Measurements from ENCODE around the gene NAA10.
"Not testable (repeated sequence)": the region's sequence is repeated elsewhere in the genome, so short reads cannot be mapped to it uniquely, and the experiment has no call there.

The NAA10 gene

DNA sequence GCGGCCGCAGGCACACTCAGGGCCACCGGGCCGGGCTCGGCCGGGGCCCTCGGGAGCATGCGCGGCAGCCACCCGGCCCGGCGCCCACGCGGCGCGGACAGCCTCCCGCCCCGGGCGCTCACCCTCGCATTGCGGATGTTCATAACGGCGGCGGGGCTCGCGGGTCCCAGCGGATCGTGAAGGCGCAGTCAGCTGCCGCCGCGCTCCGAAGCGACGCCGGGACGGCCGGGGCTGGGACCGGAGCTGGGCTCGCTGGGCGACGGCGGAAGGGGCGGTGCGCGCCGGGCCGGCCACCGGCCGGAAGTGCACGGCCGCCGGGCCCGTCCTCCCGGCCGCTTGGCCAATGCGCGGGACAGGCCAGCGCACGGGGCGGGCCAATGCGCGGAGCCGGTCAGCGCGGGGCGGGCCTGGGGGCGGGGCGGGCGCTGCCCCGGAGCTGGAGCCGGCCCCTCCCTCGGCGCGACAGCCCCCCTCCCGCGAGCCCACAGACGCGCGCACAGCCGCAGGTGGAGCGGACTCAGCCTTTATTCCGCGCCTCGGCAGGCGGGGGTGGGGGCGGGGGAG lies at the start of gene NAA10:
Gene NAA10, minus strand, starts transcription at position 276 of the 564 bp plus-strand sequence. Its CDS starts 133 bp downstream, at position 143.
- peak; percentile 56 for DNase-seq (ENCODE audit: low read depth)

DNA sequence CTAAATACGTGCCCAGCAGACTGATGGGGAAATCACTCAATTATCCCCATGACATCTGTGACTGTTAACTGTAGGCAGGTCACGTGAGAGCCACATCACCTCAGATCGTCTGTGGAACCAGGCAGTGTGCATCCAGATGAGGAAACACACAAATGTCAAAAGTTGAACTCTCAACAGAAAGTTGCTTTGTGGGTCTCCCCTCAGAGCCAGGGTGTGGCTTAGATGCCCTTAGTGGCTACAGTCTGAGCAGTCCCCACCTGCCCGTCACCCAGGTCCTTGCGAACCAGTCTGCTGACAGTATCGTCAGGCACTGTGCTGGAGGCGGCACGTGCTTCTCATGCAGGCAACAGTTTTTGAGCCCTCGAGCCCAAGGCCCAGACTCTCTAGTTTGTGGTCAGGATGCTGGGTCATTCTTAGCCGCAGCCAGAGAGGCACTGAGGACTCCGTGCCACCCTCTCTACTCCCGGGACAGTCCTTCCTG lies 48.5 kb upstream of the NAA10 start:
- no peak for DNase-seq (ENCODE audit: low read depth)

DNA sequence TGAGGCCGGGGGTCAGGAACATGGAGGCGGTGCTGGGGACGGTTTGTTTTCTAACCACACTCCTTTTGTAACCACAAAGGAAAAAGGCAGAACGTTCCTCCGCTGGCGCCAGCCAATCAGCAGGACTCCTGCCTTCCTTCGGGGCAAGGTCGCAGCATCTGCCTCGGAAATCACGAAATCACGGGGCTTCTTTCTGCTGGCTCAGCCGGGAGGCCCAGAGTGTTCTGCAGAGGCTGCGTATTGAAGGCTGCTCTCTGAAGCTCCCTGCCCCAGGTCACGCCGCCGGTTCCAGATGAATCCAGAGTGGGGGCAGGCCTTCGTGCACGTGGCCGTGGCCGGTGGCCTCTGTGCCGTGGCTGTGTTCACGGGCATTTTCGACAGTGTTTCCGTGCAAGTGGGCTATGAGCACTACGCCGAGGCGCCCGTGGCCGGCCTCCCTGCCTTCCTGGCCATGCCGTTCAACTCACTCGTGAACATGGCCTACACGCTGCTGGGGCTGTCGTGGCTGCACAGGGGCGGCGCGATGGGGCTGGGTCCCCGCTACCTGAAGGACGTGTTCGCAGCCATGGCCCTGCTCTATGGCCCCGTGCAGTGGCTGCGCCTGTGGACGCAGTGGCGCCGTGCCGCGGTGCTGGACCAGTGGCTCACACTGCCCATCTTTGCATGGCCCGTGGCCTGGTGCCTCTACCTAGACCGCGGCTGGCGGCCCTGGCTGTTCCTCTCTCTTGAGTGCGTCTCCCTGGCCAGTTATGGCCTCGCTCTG lies 47.1 kb upstream of the NAA10 start:
- DNase-seq (ENCODE audit: low read depth), result peak; percentile 74

DNA sequence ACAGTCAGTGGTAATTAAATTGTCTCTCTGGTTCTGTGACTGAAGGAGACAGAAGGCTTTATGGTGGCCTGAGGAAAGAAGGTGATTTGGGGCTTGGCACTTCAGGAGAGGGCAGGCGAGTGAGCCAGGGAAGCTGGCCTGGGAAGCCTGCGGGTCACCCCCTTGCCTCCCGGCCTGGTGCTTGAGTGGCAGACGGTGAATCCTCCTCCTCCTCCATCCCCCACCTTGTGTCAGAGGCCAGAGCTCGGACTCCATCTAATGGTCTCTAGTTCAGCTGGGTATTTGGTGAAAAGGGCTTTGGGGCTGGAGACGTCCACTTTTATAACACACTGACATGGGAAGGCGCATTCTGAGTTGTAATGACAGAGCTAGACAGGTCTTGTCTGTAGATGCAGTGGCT lies 46.4 kb upstream of the NAA10 start:
- DNase-seq (ENCODE audit: low read depth), result no peak

DNA sequence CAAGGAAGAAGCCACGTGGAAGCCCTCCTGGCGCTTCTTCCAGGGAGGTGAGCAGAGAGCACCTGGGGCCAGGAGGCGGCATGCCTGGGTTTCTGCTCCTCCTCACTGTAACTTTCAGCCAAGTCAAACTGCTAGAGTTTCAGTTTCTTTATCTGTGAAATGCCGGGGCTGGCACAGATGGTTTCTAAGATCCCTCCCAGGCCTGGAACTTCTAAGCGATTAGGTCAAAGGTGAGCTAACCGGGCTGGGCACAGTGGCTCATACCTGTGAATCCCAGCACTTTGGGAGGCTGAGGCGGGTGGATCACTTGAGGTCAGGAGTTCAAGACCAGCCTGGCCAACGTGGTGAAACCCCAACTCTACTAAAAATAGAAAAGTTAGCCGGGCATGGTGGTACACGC lies 45.6 kb upstream of the NAA10 start:
- not testable (repeated sequence) for DNase-seq (ENCODE audit: low read depth)

DNA sequence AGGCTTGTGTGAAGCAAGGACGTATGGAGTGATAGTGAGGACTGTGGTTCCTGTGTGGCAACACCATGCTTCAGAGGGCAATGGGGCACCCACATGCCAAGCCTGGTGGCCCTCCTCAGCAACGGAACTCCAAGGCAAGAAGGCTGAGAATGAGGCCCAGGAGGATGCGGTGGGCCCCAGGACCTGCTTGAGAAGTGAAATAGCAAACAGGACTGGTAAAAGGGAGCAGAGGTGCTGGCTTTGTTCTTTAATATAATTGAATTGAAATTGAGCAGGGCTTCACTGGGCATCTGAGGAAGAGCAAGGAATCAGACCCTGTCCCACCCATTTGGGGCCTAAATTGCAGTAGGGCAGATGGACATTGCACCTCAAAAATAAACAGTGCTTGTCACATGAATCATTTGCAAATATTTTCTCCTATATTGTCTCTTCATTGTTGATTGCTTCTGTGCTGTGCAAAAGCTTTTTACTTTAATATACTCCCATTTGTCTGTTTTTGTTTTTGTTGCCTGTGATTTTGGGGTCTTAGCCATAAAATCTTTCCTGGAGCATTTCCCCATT lies 40.0 kb upstream of the NAA10 start:
- no peak for DNase-seq (ENCODE audit: low read depth)

DNA sequence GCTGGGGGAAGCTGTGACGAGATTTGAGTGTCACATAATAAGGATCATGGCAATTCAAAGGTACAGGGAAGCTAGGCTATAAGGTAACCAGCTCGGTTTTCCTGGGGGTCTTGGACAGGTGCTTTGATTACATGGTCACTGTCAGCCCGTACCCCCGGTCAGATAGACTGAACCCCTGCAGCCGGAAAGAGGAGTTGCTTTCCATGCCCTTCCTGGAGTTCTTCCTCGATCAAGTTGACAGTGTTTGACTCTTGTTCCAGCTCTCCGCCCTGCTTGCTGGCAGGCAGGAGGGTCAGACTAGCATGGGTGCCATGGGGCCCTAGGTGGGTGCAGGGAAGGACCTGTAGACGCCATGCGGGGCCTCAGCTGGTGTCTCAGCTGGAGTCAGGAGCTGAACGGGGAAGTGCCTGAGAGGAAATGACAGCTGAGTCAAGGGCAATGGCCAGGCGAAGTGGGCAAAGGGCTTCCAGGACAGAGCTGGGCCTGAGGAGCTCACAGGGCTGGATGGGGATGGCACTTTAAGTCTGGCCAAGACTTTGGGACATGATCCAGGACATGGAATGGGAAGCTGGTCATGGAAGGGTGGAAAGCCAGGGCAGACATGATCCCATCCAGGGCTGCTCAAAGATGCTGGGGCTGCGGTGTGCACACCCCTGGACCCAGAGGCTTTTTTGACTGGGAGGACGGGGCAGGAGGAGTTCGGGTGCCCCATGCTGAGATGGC lies 39.3 kb upstream of the NAA10 start:
- no peak for DNase-seq (ENCODE audit: low read depth)

DNA sequence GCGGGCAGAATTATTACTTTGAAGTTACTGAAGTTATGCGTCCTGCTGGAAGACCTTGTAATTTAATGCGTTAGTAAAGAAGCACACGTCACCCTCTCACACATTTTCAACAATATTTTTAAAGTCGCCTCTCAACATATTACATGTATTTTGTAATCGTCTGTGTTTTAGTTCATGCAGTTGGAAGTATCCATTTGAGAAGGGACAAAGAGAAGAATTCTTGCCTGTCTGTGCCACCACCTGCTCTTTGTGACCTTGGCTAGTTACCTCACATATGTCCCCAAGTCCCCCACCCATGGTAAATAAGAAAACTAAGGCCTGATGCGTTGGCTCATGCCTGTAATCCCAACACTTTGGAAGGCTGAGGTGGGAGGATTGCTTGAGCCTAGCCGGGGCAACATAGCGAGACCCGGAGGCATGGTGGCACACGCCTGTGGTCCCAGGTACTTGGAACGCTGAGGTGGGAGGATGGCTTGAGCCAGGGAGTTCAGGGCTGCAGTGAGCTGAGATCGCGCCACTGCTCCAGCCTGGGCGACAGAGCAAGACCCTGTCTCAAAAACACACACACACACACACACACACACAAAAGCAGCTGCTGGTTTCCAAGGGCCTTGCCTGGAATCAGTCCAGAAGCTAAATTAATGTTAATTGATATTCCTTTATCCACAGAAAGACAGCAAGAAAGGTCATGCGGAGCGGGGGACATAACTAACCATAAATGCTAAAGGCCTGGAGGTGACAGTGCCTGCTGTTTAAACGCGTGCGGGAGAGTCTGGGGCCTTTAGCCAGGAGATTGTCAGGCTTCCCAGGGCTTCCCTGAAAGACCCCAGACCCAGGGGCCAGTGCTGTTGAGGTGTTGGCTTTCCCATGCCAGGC lies 38.5 kb upstream of the NAA10 start:
- DNase-seq (ENCODE audit: low read depth), result no peak

DNA sequence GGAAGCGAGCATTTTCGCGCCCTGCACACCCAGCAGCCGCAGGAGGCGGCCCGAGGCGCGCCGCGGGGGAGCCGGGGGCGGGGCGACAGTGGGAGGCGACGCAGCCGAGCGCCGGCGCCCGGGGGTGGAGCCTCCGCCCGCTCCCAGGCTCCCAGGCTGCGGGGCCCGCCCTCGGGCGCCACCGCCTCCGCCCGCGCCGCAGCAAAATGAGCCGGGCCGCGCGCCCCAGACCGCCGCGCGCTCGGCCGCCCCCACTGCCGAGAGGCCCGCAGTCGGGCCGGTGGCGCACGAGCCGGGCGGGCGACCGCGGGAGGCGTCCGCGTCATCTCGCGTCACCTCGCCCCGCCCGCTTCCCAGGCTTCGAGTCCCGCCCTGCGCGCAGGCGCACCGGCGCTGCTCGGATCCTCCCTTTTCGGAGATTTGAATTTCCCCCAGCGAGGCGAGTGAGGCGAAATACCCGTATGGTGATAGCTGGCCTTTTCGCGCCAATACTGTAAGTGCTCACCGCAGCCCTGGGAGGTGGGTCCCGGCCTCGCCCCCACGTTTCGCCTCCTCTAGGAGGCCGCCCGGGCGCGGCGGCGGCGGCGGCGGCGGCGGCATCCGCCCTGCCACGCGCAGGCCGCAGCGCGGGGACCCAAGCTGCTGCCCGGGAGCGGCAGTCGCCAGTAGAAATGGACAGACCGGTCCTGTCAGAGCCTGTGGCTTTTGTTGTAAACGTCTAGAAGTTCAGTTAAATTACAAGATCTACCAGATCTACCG lies 37.7 kb upstream of the NAA10 start, which contains the start of gene TMEM187:
Gene TMEM187, plus strand, starts transcription at position 387 of the 759 bp plus-strand sequence. CDS start 9,309 bp downstream, outside the sequence.
- DNase-seq (ENCODE audit: low read depth), result peak; percentile 82

DNA sequence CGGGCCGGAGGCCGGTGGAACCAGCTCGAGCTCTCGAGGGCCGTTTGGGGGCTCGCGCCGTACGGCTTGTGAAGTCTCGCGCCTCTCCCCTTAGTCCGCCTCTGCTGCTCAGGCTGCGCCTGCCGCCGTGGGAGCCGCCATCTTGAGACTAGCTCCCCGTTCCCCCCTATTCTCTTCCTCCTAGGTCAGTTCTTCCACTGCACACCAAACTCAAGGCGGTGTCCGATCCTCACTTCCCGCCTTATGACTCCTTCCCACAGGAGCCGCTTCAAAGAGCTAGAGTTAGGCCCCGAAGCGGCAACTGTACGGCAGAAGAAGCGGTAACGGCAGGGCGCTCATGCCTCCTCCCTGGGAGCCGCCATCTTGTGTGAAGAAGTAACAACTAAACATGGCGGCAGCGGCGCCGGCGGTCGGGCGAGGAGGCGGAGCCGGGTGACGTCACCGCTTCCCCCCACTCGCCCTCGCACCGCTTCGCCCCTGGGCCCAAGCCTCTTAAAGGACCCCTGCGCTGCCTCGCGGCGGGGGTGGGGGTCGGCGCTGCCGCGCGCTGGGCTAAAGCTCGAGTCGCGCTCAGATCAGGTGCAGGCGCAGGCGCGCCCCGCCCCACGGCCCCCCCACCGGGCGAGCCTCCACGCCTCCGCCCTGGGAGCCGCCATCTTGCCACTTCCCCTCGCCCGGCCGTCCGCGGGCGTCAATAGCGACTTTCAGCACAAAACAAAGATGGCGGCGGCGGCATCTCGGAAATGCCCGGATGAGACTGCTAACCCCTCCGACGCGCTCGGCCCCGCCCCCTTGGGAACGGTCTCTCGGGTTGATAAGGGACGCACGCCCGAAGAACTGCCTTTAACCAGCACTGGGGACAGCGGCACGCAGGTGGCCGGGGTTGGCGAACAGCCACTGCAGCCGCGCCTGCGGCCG lies 36.9 kb upstream of the NAA10 start, which contains the start of gene HCFC1:
Gene HCFC1, minus strand, starts transcription at position 369 of the 918 bp plus-strand sequence. CDS start 978 bp downstream, outside the sequence.
- peak; percentile 87 for DNase-seq (ENCODE audit: low read depth)

DNA sequence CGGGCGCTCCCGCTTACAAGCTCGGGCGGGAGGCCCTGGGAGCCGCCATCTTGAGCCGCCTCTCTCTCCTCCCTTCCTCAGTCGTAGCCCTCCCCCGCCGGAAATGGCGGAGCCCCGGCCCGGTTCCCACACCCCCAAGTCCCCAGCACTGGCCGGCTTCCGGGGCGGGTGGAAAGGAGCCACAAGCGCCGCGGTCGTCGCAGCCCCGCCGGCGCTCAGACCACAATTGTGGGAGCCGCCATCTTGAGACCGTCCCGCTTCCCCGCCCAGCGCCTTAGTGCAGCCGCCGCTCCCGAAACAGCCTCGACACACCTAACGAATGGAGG lies 36.2 kb upstream of the NAA10 start:
- DNase-seq (ENCODE audit: low read depth), result peak; percentile 89

DNA sequence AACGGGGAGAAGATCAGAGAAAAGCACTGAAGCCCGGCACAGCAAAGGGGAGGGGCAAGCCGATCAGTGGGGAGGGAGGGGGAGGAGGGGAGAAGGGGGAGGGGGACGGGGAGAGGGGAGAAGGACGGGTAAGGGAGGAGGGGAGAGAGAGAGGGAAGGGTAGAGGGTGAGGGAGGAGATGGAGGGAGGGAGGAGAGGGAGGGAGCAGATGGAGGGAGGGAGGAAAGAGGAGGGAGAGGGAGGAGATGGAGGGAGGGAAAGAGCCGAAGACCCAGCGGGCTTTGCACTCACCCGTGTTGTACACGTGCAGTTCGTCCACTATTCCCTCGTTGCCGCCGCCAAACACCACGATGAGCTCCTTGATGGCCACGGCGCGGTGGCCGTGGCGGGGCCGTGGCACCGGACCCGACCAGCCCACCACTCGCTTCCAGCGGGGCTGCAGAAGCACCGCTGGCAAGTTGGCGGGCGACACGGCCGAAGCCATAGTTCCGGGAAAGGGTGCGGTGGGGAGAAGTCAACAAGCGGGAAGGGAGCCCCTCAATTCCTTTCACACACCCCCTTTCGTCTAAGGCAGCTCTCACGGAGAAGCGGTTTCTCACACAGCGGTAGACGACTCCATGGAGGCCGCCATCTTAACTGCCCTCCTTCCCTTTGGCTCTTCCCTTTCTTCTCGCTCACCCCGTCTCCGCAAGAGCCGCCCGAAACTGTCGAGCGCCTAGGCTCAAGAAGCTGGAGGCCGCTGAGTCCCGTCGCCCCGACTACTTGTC lies 35.7 kb upstream of the NAA10 start:
- peak; percentile 91 for DNase-seq (ENCODE audit: low read depth)

DNA sequence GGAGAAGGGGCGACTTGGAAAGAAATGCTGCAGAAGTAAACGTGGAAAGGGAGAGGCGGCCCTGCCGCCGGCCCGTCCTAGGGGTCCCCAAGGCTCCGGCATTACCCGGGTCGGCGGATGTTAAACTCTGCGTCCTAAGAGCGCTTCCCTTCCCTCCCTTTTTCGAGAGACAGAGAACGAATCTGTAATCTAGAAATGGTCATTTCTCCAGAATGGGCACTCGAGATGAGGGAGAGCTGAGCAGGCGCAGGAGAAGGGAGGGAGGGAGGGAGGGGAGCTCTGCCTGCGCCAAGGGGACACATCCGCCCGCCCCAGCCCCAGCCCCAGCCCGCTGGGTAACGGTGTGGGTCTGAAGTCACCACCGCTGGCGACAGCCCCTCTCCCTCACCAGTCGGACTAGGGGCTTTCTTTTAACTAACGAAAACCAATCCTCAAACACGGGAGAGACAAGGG lies 35.1 kb upstream of the NAA10 start:
- DNase-seq (ENCODE audit: low read depth), result peak; percentile 49

DNA sequence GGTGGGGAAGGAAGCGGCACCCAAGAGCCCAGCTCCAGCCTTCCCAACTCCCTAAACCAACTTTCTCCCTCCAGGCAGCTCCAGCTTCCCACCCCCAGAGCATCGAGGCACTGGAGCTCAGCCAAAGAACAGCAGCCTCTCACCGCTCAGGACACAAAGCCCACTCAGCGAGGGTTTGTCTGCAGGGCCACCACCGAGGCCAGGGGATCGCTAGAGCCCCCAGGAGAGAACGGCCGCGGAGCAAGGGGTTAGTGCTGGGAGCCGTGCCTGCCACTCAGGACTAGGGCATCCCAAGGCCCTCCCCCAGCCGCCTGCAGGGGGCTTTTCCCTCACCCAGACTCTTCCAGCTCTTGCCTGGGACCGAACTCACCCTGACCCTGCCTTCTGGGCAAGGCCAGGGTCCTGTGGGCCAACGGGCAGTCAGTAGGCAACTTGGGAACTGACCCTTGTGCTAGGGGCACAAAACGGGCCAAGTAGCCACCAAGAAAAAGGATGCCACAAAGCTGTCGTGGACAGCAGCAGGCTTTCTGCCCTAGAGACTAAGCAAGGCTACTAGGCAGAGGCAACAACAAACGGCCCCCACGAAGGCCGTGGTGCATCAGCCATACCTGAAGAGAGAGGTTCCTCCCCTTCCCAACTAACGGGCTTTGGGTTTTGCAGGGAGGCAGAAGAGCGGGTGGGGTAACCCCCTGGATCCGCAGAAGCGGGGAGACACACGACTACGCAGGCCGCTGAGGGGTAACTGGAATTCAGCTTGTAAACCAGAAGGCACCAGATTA lies 34.5 kb upstream of the NAA10 start:
- no peak for DNase-seq (ENCODE audit: low read depth)

DNA sequence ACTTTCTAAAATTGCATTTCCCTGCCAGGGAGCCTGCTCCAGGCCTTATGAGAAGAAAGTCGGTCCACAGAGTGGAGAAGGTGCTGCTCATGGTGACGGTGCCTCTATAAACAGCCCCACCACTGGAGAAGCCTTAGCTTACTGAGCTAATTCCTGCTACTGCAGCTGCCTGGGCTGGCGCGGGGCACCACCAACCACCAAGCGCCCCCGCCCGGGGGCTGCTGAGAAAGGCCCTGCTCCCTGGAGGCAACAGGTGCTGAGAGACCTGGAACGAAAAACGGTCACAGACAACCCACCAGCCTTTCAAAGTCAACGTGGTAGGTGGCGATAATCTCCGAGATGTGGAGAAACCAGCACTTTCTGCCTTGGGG lies 33.9 kb upstream of the NAA10 start:
- no peak for DNase-seq (ENCODE audit: low read depth)

DNA sequence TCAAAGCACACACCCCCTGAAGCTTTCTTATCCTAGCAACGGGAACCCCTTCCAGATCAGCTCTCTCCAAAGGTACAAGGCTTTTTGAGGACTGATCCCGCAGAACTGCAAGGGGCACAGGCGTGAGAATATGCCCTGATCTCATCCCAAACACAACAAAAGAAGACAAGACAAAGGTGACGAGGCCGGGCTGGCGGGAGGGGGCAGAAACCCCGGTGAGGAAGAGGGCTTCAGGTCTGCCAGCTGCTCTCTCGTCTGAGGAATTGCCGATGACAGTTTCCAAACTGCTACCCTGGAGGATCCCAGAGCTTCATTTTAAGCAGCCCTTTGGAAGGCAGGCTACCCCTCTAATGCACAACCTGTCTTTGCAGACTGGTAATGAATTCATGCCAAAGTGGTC lies 33.4 kb upstream of the NAA10 start:
- DNase-seq (ENCODE audit: low read depth), result no peak

DNA sequence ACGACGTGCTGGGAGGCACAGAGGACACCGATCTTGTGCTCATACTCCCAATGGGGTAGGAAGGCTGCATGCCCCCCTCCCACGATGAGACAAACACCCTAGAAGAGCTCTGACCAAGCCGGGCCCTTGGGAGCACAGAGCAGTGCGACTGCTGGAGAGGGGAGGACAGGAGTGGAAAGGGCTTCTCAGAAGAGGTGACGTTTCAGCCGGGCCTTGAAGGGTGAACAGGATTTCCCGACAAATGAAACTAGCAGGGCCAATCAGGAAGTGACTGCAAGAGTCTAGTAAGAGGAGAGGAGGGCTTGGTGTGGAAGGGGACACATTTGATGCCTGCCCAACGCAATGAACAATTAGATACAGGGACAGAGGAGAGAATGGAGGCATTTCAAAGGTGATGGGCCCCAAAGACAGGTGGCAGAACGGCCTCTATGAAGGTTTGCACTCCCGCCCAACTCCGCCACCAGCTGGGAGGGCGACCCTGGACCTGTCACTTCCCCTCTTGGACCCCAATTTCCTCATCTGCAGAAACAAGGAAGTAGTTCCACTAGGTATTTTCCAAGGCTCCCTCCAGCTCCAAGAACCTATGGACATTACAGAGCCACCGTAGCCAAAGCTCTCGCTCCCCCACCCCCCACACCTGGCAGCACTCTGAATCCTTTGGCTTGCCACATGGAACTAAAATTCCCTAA lies 32.8 kb upstream of the NAA10 start:
- DNase-seq (ENCODE audit: low read depth), result no peak

All from fibroblast of gingiva (primary cell).